Left lobe of liver (tissue), 1 donor: Measurements from ENCODE around the gene SERTAD4. TPM values are rescaled to one million over a fixed set of nuclear protein-coding genes. Genes with fewer than 3 reads are reported as not detected.

Experiments used
- total RNA-seq: library from RNA; stranded (reverse); gene quantifications from one replicate; pipeline ENCODE4 v1.2.1, GENCODE V29; 2021
- donor health status: DM: no; HTN: yes; CAD: no.

SERTAD4 gene
- total RNA-seq, 1 donor from 2014 or later: not detected

Other genes with a start within 250 kb of the SERTAD4 start
- 1.9 TPM for gene HHAT, start 96.1 kb downstream of the SERTAD4 start, total RNA-seq